Keratinocyte (primary cell): ENCODE measurements around the gene ZNF695. TPM values are rescaled to one million over a fixed set of nuclear protein-coding genes. Genes with fewer than 3 reads are reported as not detected.

Experiments used
- DNase-seq: peaks from one replicate; pipeline ENCODE4 v3.0.0-alpha.2; 2011; ENCODE audit warnings: low read depth, missing footprints, low spot score
- FAIRE-seq: peaks from 2 replicates; lab custom pipeline; 2011; peaks lifted over from hg19 to GRCh38; lab: Jason Lieb, UNC
- H2AFZ ChIP-seq: 2 replicates; pipeline ENCODE4 v1.6.0; 2012; ENCODE audit warnings: low read length, control low read depth, inconsistent platforms; ENCODE audit not compliant: control insufficient read depth
- H3K27ac ChIP-seq: 2 replicates; pipeline ENCODE4 v1.5.1; 2011; ENCODE audit warnings: low read length; ENCODE audit not compliant: control insufficient read depth, insufficient read depth
- H3K27me3 ChIP-seq: 3 replicates; pipeline ENCODE4 v1.6.0; 2011; ENCODE audit warnings: low read length; ENCODE audit not compliant: control insufficient read depth, insufficient read depth; ENCODE audit errors: extremely low read depth
- H3K36me3 ChIP-seq, 2 experiments: 2 replicates in 1 of 2; 3 replicates in 1 of 2; pipeline ENCODE4 v1.5.1; 2011; ENCODE audit warnings: low read length in 2 of 2, mild to moderate bottlenecking in 1 of 2; ENCODE audit not compliant: control insufficient read depth in 2 of 2, insufficient read depth in 2 of 2; ENCODE audit errors: extremely low read depth in 1 of 2
- H3K4me1 ChIP-seq: 3 replicates; pipeline ENCODE4 v1.5.1; 2011; ENCODE audit warnings: low read length; ENCODE audit not compliant: control insufficient read depth, insufficient read depth; ENCODE audit errors: extremely low read depth
- H3K4me2 ChIP-seq: 3 replicates; pipeline ENCODE4 v1.6.0; 2011; ENCODE audit warnings: low read depth, low read length; ENCODE audit not compliant: control insufficient read depth, insufficient read depth; ENCODE audit errors: extremely low read depth
- H3K4me3 ChIP-seq, 3 experiments: fragments of 200-600 bp in 1 of 3; sonication (generic) in 1 of 3; 2 replicates in 2 of 3; 3 replicates in 1 of 3; pipeline ENCODE4 v1.5.1; 2011 to 2016; ENCODE audit warnings: low read length in 3 of 3, mild to moderate bottlenecking in 3 of 3, control low read depth in 2 of 3, inconsistent platforms in 1 of 3, low read depth in 1 of 3, mixed read lengths in 1 of 3, mixed run types in 1 of 3, moderate library complexity in 1 of 3; ENCODE audit not compliant: control insufficient read depth in 2 of 3, insufficient read depth in 2 of 3; ENCODE audit errors: extremely low read depth in 1 of 3
- H3K79me2 ChIP-seq: 2 replicates; pipeline ENCODE4 v1.6.0; 2012; ENCODE audit warnings: low read length; ENCODE audit not compliant: control insufficient read depth, insufficient read depth
- H3K9ac ChIP-seq: 3 replicates; pipeline ENCODE4 v1.6.0; 2011; ENCODE audit warnings: low read length; ENCODE audit not compliant: control insufficient read depth, insufficient read depth; ENCODE audit errors: extremely low read depth
- H3K9me1 ChIP-seq: 3 replicates; pipeline ENCODE4 v1.6.0; 2011; ENCODE audit warnings: low read length; ENCODE audit not compliant: control insufficient read depth, insufficient read depth; ENCODE audit errors: extremely low read depth
- H3K9me3 ChIP-seq: 2 replicates; pipeline ENCODE4 v1.5.1; 2012; ENCODE audit warnings: low read depth, low read length; ENCODE audit not compliant: control insufficient read depth
- H4K20me1 ChIP-seq: 3 replicates; pipeline ENCODE4 v1.6.0; 2011; ENCODE audit warnings: low read length; ENCODE audit not compliant: control insufficient read depth, insufficient read depth; ENCODE audit errors: extremely low read depth
- CTCF ChIP-seq, 3 experiments: IDR thresholded peaks in 1 of 3; conservative IDR thresholded peaks in 1 of 3; optimal IDR thresholded peaks in 1 of 3; 2 replicates in 2 of 3; 3 replicates in 1 of 3; pipeline versions ENCODE3 to v1.5.1; 2011; ENCODE audit warnings: low read length in 3 of 3, mild to moderate bottlenecking in 3 of 3, moderate library complexity in 2 of 3, control low read depth in 1 of 3, inconsistent platforms in 1 of 3; ENCODE audit not compliant: insufficient read depth in 2 of 3; ENCODE audit errors: extremely low read depth in 1 of 3
- EZH2 ChIP-seq: IDR thresholded peaks from one replicate; pipeline ENCODE4 v1.6.1; 2012; ENCODE audit warnings: inconsistent platforms, mild to moderate bottlenecking, low read length, moderate library complexity
- dilution Hi-C: fragments of 300-500 bp; cut with MboI; formaldehyde crosslinking; loops from one replicate; pipeline ENCODE4 v1.7.0; 2020; ENCODE audit warnings: low sequenced_read_pairs; ENCODE audit not compliant: extremely low pct_ligation_motif_present
- polyA plus RNA-seq, 5 experiments: library from polyadenylated mRNA; depleted of rRNA in 3 of 5; stranded (reverse) in 3 of 5; stranded (forward) in 1 of 5; unstranded in 1 of 5; fragments of >200 nt; gene quantifications; 1 replicate in 1 of 5; 2 replicates in 3 of 5; 3 replicates in 1 of 5; pipeline versions ENCODE4 v1.2.1 to v1.2.3, GENCODE V29; 2011 to 2012; ENCODE audit warnings: missing spikeins in 2 of 5, low read depth in 1 of 5, low replicate concordance in 1 of 5

ZNF695 gene
- polyA plus RNA-seq, 1 donor (not counting 4 experiments of a cell fraction or from before 2014, with no cell fraction given) = 0.89 TPM

- FAIRE-seq = no peak
- Histone ChIP-seq H2AFZ (no peak overlapping the region), H3K4me1 (no peaks in the 10 kb centered on the region), H3K9me1 (no peaks in the 10 kb centered on the region), H3K36me3 (no peaks in the 10 kb centered on the region), H3K79me2 (no peaks in the 10 kb centered on the region), H3K27me3 (no peaks in the 10 kb centered on the region), H3K4me2 (no peak overlapping the region), H3K4me3 (no peak overlapping the region), H3K9me3 (no peaks in the 10 kb centered on the region), H3K27ac (no peak overlapping the region), H3K9ac (no peak overlapping the region), H4K20me1 (no peaks in the 10 kb centered on the region)
- dilution Hi-C loops = no loop called here
- no peak for TF ChIP-seq CTCF (optimal IDR thresholded peaks at IDR 0.05 in 1 of 3, IDR thresholded peaks at IDR 0.05 in 1 of 3, conservative IDR thresholded peaks at IDR 0.05 in 1 of 3; ENCODE audit: extremely low read depth in 1 of 3, insufficient read depth in 2 of 3, low read length in 3 of 3)
- no peak for TF ChIP-seq EZH2
- no peak for DNase-seq
Measured at GRCh38 chr1:246989901-246990300, 18.0 kb downstream of the ZNF695 start.

DNA sequence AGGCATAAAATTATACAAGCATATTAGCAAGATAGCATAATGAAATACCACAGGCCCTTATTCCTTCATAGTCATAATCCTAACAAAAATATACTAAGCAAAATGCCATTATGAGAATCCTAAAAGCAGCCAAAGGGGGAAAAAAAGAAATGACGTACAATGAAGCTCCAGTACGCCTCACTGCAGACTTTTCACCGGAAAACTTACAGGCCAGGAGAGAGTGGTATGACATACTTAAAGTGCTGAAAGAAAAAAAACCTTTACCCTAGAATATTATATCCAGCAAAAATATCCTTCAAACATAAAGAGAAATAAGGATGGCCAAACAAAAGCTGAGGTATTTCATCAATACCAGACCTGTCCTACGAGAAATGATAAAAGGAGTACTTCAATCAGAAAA is 19.5 kb downstream of the ZNF695 start:
- dilution Hi-C loops = no loop called here
- Histone ChIP-seq H3K4me3 (no peak overlapping the region), H3K27ac (no peak overlapping the region), H3K4me1 (no peaks in the 10 kb centered on the region), H3K9me3 (no peaks in the 10 kb centered on the region), H3K9me1 (no peaks in the 10 kb centered on the region), H4K20me1 (no peaks in the 10 kb centered on the region), H3K27me3 (no peaks in the 10 kb centered on the region), H3K36me3 (no peaks in the 10 kb centered on the region), H3K9ac (no peak overlapping the region), H3K4me2 (no peak overlapping the region), H2AFZ (no peak overlapping the region), H3K79me2 (no peaks in the 10 kb centered on the region)
- DNase-seq (no peak), FAIRE-seq (no peak)
- TF ChIP-seq CTCF (optimal IDR thresholded peaks at IDR 0.05 in 1 of 3, IDR thresholded peaks at IDR 0.05 in 1 of 3, conservative IDR thresholded peaks at IDR 0.05 in 1 of 3; ENCODE audit: extremely low read depth in 1 of 3, insufficient read depth in 2 of 3, low read length in 3 of 3) (no peak), EZH2 (no peak)
